ENCODE data around the gene RTN1.
A peak's percentile ranks its signal among the peaks of the same experiment; 100 is the strongest.

Gene RTN1, protein sequence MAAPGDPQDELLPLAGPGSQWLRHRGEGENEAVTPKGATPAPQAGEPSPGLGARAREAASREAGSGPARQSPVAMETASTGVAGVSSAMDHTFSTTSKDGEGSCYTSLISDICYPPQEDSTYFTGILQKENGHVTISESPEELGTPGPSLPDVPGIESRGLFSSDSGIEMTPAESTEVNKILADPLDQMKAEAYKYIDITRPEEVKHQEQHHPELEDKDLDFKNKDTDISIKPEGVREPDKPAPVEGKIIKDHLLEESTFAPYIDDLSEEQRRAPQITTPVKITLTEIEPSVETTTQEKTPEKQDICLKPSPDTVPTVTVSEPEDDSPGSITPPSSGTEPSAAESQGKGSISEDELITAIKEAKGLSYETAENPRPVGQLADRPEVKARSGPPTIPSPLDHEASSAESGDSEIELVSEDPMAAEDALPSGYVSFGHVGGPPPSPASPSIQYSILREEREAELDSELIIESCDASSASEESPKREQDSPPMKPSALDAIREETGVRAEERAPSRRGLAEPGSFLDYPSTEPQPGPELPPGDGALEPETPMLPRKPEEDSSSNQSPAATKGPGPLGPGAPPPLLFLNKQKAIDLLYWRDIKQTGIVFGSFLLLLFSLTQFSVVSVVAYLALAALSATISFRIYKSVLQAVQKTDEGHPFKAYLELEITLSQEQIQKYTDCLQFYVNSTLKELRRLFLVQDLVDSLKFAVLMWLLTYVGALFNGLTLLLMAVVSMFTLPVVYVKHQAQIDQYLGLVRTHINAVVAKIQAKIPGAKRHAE

DNA sequence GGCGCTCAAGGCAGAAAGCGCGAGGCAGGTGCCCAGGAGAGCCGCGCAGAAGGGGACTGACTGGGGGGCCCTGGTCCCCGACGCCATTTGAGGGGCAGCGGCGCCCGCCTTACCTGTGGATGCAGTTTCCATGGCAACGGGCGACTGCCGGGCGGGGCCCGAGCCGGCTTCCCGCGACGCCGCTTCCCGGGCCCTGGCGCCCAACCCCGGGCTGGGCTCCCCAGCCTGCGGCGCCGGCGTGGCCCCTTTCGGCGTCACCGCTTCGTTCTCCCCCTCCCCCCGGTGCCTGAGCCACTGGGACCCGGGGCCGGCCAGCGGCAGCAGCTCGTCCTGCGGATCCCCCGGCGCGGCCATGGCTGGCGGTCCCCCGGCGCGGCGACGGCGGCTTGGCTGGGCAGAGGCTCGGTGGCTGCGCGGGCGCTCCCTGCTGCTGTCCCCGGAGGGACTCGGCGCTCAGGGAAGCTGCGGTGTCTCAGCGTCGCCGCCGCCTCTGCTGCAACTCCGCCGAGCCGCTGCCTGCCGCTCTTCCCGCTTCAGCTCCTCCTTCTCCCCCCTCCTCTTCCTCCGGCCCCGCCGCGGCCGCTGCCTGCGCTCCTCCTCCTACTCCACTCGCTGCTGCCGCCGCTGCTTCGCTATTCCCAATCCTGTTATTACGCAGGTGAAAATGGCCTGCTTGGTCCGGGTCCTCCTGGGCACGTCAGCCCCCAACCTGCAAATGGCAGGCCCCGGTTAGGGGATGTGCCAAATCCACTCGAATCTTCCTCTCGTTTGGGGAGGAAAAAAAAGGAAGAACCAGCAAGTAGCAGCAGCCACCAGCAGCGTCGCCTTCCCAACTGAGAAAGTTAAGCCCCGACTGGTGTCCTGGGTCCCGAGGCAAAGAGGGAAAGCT, at the start of gene RTN1:
RTN1 (minus strand) TSS at position 500 of the 889 bp plus-strand sequence; CDS start at position 354, 146 bp downstream.
- peak; percentile 86 for DNase-seq (ENCODE audit: low spot score)

GRCh38 chr14:59920378-59920683, 49.8 kb upstream of the RTN1 start:
- no peak for DNase-seq (ENCODE audit: low spot score)

DNA sequence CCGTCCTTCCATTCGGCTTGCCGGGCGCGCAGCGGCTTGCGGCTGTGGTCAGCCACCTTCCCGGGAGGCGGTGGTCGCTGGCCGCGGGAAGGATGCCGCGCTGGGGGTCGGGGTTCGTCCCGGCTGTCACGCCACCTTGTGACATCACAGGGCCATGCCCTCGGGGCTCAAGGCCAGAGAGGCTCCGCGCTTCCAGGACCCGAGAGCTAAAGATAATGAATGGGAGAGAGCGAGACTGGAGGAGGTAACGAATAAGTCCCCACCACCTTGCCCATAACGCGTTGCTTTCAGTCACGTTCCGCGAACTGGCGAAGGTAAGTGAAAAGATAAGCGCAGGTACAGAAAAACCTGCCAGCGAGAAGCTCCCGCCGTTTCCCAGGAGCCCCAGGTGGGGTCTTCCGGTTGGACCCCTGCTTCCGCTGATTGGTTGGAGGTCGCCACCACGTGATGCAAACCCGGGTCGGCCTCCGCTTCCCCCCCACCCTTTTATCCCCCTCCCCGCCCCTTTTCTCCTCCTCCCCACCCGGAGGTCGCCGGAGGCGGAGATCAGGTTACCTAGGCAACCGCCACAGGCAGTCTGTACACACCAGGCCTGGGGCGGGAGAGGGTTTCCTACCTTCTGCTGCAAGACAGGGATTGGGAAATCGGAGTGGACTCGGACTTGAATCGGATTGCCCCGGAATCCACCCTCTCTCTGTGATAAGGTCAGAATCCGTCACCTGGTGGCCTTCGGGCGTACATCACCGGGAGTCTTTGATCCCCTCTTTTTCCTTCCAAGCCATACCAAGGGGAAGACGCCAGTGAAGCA, 49.2 kb upstream of the RTN1 start, which contains the start of gene LRRC9:
LRRC9 (plus strand) TSS at position 575 of the 808 bp plus-strand sequence.
- peak; percentile 16 for DNase-seq (ENCODE audit: low spot score)

DNA sequence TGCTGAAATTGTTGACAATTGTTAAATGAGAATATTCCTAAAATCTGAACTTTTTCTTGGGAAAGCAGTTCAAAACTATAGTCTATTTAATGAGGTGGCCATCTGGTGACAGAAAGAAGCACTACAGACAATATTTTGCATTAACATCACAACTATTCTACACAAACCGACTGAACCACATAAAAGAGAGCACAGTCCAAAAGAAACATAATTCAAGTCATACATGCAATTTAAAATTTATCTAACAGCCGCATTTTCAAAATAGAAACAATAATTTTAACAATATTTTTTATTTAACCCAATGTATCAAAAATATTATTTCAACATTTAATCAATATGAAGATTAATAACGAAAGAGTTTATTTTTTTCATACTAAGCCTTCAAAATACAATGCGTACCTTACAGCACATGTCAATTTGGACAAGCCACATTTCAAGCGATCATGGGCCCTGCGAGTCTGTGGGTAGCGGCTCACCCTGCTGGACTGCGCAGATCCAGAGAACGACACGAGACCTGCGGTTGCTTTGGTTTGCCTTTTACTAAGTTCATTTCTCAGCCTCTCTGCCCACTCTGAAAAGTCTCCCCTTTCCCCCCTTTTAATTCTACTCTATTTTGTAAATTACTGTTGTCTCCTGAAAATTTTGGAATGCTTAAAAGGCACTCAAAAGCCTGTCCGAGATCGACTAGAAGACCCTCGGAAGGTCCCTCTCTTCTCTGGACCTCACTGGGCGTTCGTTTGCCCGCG, 48.4 kb upstream of the RTN1 start:
- peak; percentile 37 for DNase-seq (ENCODE audit: low spot score)

DNA sequence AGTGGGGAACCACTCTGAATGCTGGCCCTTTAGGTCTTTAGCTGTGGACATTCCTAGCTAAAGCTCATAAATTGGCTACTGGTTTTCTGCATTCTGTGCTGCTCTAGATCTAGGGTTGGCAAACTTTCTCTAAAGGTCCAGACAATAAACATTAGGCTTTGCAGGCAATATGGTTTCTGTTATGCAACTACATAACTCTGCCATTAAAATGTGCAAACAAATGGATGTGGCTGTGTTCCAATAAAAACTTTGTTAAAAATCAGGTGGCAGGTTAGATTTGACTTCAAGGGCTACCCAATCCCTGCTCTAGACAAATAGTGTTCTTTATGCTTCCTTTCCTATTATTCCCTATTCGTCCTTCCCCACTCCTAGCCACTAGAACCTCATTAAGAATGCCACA, 42.6 kb upstream of the RTN1 start:
- no peak for DNase-seq (ENCODE audit: low spot score)

DNA sequence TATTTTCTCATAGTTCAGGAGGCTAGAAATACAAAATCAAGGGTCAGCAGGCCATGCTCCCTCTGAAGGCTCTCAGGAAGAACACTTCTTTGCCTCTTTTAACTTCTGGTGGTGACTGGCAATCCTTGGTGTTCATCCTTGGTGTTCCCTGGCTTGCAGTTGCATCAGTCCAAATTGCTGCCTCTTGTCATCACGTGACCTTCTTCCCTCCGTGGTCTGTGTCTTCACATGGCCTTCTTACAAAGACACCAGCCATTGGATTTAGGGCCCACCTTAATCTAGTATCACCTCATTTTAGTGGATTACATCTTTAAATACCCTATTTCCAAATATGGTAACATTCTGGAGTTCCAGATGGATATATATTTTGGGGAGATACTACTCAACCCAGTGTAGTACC, 41.9 kb upstream of the RTN1 start:
- no peak for DNase-seq (ENCODE audit: low spot score)

DNA sequence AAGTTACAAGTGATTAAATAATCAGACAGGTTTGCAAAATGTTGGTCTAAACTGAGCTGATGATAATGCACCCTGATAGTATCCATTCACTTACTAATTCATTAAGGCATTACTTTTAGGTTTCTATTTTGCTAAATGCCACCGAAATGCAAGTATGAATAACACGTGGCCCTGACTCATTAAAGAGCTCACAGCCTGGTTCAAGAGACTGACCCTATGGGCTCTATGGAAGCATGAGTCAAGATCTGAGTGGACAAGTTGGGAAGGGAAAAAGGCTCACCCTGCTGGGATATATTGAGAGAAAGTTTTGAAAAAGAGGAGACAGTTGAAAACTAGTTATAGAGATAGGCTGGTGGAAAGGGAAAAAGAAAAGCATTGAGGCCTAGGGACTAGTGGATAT, 34.6 kb upstream of the RTN1 start:
- DNase-seq (ENCODE audit: low spot score), result no peak

DNA sequence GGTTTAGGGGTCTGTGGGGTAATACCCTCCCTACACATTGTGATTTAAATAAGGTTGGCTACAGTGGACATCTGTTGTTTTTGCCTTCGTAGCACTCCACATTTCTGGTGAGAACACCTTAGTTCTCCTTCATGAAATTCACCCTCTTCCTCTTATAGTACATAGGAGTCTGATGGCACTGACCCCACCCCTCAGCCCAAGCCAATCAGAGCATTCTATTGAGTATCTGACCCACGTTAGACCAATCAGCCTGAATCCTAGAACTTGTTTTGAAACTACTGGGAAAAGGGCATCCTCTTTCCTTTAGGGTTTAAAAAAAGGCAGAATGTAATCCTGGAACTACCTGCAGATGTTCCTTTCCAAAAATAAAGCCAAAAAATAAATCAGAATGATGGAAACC, 33.6 kb upstream of the RTN1 start:
- DNase-seq (ENCODE audit: low spot score), result no peak

GRCh38 chr14:59900556-59900955, 30.0 kb upstream of the RTN1 start:
- DNase-seq (ENCODE audit: low spot score), result no peak

DNA sequence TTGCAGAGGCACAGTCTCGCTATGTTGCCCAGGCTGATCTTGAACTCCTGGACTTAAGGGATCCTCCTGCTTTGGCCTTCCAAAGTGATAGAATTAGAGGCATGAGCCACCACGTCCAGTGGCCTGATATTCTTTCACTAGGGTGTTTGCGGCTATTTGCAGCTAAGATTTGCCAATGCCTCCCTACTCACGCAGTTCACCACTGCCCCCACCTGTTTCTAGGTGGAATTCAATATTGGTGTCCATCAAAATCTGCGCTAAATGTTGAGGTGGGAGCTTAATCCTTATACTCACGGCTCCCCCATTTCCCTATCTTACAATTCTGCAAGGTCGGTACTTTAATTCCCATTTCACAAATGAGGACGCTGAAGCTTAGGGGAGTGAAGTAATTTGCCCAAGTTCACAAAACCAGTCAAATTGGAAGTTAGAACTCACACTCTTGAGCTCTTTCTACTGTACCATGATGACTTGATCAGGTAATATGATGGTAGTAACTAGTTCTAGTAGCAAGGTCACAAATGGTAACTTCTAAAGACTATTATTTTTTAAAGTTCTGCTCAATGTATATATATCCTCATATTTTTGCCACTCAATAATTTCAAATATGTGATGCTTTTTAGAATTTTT, 27.3 kb upstream of the RTN1 start:
- DNase-seq (ENCODE audit: low spot score), result peak; percentile 21

GRCh38 chr14:59895721-59896120, 25.1 kb upstream of the RTN1 start:
- DNase-seq (ENCODE audit: low spot score), result no peak

GRCh38 chr14:59890676-59891075, 20.1 kb upstream of the RTN1 start:
- no peak for DNase-seq (ENCODE audit: low spot score)

GRCh38 chr14:59882957-59883356, 12.4 kb upstream of the RTN1 start:
- no peak for DNase-seq (ENCODE audit: low spot score)

DNA sequence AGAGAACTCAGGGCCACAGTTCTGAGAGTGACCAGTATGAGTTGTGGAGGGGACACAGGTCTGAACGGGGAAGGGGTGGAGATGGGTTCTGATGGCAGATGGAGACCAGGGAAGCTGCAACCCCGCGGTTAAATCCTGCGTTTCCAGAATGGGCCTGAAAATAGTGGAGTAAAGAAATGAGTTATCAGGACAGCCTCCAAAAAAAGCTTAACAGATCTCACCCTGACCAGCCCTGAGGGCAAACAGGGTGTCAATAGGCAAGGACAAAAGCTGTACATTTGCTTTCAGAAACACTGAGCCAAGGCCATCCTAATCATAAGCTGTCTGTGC, 555 bp upstream of the RTN1 start:
- DNase-seq (ENCODE audit: low spot score), result no peak

DNA sequence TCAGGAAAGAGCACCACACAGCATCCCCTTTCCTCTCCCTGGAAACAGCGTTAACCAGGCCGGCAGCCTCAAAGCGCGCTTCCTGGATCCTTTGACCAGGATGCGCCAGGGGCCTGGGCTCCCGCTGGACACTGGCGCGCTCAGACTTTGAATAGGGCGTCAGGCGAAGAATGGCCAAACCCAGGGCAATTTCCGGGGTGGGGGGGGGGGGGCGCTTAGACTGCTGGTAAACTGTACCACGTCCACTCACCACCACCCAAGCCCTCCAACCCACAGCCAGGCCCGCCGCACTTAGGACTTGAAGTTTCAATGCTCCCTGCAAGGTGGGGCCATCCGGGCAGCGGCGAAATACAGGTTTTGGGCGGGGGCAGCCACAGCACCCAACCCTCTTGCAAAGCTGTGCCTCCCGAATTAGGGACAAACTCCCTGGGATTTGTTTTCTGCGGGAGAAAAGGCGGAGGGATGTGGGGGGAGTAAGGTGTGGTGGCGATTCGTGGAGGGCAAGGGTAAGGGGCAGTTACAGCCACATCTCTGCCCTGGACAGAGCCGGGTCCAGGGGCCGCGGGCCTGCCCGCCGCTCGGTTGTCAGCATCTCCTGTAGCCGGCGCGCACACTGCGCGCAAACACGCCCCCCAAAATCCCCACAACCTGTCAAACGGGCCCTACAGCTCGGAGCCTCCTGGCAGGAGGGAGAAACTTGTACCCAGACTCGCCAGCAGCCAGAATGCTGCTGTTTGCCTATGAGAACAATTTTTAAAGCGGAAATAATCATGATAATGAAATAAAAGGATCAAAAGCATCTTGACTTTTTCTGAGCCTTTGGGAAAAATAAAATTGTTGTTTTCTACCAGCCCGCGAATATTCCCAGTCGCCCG, 958 bp downstream of the RTN1 start:
- DNase-seq (ENCODE audit: low spot score), result no peak

GRCh38 chr14:59868021-59868420, 2.6 kb downstream of the RTN1 start:
- no peak for DNase-seq (ENCODE audit: low spot score)

- DNase-seq (ENCODE audit: low spot score), result no peak
Observed at GRCh38 chr14:59863806-59864525, 6.6 kb downstream of the RTN1 start.

GRCh38 chr14:59857328-59857727, 13.2 kb downstream of the RTN1 start:
- no peak for DNase-seq (ENCODE audit: low spot score)

DNA sequence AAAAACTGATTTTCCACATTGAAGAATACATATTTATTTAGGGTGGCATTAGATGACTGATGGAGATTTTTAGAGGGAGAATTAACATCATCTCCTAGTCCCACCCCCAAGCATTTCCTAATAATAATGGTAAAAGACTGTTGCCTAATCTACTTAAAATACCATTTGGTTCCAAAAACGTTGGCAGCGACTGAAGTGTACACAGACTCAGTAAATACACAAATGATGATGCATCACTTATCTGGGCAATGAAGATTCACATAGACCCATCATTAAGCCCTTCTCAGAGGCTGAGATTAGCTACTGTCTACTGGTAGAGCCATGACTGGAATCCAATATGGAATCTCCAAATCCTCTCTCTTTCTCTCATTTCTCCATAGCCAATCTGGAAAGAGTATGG, 18.2 kb downstream of the RTN1 start:
- no peak for DNase-seq (ENCODE audit: low spot score)
